NCI-H2081 treated with DMSO at 0.1 percent for 48 hours (cell line): ENCODE measurements around the gene ZNF3.
A peak's percentile ranks its signal among the peaks of the same experiment; 100 is the strongest.

Experiments used
- DNase-seq: peaks from one replicate; lab custom pipeline; 2025; lab: John Stamatoyannopoulos, UW

The ZNF3 gene

DNA sequence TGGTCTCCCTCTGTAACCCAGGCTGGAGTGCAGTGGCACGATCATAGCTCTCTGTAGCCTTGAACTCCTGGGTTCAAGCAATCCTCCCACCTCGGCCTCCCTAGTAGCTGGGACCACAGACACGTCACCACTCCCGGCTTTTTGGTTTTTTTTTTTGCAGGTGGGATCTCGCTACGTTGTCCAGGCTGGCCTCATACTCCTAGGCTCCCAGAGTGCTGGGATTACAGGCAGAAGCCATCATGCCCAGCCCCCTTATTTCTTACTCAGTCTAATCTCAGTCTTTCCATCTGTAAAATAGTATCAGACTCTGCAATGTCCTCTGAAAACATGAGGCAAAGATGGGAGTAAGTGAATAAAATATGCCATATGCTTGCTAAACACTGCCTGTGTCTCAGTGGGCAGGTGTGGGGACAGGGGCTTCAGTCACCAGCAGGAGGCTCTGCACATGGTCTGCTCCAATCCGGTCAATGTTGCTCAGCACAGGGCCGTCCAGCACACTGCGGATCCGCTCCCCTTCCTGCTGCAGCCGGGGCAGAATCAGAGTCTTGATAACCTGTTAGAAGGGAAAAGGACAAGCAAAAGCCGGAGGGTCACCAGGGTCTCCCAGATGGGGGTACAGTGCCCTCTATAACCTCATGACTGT, 28.1 kb upstream of the ZNF3 start:
- no peak for DNase-seq

DNA sequence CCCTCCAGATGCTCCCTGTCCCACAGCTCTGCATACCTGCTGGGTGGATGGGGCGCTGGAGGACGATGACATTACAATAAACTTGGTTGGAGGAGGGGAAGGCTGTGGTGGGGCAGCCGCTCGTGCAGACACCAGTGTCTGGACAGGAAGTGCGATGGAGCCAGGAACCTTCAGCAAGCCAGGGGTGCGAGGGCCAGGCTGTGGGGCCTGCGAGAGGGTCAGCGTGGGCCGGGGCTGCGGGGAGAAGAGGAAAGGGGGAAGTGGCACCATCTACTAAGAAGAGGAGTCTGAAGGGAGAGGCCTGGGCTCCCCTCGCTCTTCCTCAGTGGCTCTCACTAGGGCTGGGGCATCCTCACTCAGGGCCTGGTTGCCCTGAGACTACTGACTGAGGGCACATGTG, 26.4 kb upstream of the ZNF3 start:
- no peak for DNase-seq

DNA sequence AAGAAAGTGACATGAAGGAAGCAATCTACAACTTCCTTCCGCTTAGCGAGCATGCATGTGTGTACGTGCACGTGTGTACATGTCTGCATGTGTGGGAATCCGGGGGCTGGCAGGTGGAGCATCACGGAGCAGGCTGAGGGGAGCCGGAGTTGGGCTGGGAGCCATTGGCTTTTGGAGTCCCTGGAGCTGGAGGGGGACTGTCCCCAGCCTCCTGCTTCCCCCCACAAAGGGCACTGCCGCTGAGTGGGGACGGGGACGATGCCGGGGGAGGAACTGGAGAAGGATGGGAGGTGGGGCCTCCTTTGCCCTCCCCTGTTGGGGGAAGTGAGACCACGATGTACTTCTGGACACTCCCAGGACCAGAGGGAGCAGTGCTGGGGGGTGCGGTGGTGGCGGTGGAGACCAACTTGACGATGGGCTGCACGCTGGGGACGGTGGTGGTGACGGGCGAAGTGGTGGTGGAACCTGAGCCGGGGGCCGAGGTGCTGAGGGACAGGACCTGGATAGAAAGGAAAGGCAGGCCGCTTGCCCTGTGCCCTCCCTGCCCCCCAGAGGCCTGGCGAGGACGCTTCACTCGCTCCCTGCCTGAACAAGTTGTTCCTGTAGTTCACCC, 25.7 kb upstream of the ZNF3 start:
- no peak for DNase-seq

DNA sequence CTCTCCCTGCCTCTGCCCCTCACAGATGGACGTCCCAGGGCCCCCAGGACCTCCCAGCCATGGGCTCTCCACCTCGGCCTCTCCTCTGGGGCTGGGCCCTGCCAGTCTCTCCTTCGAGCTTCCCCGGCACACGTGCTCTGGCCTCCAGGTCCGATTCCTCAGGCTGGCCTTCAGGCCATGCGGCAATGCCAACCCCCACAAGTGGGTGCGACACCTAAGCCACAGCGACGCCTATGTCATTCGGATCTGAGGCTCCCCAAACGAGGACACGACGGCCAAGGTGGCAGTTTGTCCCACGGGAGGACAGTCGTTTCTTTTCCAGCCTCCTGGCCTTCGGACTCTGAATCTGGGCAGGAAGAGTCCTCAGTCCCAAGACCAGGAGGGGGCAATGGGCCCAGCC, 25.1 kb upstream of the ZNF3 start:
- DNase-seq, result no peak

DNA sequence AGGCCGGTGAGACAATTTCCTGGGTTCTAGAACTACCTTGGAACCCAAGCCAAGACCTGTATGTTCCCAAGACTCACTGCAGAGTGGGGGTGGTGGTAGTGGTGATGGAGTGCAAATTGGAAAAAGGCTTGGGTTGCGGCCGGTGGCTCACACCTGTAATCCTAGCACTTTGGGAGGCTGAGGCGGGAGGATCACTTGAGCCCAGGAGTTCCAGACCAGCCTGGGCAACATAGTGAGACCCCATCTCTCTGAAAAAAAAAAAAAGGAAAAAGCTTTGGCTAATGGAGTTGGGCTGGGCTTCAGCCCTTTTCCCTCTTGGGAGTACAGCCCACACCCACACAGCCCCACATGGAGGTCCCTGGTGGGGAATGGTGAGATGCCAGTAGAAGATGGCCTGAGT, 24.0 kb upstream of the ZNF3 start:
- DNase-seq, result no peak

DNA sequence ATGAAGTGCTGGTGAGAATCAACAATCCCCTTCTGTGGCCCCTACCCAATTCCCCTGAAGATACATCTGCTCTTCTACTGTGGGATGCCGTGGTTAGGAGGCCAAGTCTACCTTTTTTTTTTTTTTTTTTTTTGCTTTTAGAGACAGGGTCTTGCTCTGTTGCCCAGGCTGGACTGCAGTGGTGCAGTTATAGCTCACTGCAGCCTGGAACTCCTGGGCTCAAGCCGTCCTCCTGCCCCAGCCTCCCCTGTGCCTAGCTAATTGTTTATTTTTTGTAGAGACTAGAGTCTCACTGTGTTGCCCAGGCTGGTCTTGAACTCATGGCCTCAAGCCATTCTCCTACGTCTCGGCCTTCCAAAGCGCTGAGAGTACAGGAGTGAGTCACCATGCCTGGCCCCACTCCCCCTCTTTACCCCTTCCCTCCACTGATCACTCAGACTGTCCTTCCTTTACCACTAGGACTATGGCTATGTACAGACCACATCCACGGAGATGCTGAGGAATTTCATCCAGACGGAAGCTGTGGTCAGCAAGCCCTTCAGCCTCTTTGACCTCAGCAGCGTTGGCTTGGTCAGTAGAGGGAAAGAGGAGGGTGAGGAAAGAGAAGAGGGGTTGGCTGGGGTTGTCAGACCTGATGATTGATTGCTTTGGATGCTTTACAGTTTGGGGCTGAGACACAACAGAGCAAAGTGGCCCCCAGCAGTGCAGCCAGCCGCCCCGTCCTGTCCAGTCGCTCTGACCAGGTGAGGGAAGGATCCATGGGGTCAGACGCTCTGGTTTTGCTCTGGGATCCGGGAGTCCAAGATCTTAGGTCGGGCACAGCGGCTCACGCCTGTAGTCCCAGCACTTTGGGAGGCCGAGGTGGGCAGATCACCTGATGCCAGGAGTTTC, 21.7 kb upstream of the ZNF3 start:
- no peak for DNase-seq

DNA sequence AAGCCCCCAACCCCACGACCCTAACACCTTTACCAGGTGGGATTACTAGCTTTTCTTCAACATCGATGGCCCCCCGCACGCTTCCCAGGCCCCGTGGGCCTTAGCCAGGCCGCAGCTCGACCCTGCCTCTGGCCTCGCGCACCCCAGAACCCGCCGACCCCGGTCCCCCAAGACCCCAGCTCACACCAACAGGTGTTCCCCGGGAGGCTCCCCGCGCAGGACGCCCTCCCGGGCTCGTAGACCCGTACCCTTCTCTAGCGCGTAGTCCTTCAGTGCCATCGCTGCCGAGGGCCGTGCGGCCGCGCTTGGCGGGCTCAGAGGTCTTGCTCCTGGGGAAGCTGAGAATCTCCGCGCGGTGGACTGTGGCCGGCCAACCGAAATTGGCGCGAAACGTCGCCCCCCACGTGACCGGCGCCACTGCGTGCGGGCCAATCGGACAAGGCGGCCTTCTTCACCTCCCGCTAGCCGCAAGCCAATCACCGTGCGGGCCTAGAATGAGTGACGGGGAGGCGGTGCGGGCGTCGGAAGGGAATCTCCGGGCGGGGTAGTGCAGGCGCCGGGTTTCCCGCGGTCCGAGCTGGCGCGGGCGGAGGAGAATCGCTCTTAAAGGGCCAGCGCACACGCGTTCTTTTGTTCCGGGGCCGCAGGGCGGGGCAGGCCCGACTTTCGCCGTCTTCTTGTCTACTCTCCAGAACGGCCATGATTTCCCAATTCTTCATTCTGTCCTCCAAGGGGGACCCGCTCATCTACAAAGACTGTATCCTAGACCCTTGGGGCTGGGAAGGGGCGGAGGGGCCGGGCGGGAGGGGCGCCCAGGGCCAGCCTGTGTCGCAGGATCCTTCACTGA, 19.7 kb upstream of the ZNF3 start, which contains the start of the genes AP4M1 and MCM7:
TSS of gene AP4M1 (plus strand) at position 628 of the 847 bp plus-strand sequence. CDS start at position 700, 72 bp downstream.
TSS of gene MCM7 (minus strand) at position 382 of the 847 bp plus-strand sequence. CDS start at position 279, 103 bp downstream.
- peak; percentile 96 for DNase-seq

DNA sequence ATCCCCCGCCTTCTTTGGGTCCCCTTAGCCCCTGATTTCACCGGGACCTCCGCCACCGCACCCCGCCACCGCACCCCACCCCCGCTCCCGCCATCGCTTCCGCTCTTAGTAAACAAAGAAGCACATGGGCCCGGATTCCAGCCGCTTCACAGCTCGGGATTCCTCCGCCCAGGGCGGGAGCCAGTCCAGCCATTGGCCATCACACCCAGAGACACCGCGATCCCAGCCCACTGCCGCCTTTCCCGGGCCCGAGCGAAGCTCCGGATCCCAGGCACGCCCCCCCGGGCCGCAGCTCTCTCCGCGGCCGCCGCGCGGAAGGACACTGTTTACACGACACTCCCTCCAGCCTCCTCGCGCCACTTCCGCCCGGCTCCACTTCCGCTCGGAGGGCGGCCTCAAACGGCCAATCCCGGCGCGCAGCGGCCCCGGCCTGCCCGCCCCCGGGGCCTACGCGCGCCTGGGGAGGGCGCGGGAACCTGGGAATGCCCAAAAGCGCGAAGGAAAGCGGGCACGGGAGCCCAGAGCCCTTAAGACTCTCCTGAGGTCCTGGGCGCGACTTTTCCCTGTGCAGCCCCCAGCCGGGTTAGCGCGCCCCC, 19.0 kb upstream of the ZNF3 start:
- peak; percentile 91 for DNase-seq

DNA sequence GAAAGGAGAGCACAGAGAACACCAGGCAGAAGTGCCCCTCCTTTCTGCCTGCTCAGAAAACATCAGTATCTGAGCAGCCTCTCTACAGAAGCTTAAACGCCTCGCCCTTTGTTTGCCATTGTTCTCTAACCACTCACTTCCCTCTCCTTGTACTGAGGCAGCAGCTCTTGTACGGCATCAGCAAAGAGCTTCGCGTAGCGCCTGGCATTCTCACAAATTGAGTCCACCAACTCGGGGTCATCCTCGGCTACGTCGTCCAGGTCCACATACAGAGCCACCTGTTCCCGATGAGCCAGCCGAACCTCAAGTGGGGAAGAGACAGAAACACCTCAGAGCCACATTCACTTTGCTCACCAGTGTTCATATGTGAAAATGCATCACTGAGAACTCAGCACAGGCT, 17.9 kb upstream of the ZNF3 start:
- DNase-seq, result no peak

DNA sequence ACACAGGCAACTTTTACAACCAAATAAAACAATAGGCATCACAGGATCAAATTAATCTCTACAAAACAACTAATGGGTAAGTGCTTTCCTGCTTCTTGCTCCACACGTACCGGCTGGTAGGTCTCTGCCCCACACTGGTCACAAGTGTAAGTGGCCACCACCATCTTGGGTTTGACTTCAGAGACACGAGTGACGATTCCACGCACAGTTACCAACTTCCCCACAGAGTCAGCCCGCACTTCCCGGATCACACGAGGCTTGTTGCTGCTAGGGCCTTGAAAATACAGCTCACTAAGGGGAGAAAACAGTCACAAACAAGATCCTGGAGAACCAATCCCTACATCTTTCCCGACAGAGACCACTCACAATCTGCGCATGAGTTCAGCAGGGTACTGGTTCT, 17.4 kb upstream of the ZNF3 start:
- DNase-seq, result no peak

DNA sequence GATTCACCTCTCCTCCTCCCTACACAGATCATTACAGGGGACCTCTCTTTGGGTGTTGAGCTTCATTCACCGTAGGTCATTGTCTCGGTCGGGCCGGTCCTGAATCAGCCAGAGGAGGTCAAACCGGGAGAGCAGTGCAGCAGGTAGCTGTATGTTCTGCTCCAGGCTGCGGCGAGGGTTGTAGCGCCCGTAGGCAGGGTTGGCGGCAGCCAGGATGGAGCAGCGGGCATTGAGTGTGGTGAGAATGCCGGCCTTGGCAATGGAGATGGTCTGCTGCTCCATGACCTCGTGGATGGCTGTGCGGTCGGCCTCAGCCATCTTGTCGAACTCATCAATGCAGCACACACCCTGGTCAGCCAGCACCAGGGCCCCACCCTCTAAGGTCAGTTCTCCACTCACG, 14.2 kb upstream of the ZNF3 start:
- no peak for DNase-seq

DNA sequence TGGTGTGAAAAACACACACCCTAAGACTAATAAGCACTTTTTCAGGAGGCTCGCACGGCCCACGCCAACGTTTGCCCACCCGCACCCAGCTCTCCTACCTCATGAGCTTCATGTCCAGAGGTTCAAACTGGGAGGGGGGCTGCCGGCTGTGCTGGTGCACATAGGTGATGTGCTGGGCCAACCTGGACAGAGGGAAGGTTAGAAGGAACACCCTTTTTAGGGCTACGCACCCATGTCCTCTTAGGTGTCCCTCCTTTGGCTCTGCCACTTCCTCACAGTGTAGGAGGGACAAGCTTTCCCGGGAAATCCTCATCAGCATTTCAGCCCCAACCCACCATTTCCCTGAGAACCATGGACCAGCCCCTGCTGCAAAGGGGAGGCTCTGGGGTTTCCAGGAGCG, 13.8 kb upstream of the ZNF3 start:
- DNase-seq, result no peak

DNA sequence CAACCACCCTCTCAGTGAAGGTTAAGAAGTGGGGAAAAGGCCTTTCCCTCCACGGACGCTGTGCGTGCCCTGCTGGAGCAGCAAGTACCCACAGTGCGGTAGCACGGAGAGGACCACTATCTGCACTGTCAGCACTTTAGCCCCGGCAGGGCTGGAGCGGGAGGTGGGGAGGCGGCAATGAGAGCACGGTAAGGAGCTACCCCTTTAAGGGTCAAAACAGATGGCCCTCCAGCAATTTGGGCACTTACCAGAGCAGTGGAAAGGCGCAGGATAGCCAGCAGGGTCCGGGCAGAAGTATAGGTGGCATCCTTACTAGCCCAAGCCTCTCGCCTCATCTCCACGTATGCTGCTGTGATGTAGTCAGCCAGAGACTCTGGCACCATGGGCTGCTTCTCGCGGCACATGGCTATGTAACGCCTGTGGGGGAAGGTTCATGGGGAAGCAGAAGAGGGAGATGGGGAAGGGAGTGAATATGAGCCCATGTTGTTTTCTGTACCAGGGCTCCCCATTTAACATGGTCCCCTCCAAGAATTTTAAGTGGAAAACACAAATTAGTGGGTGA, 12.5 kb upstream of the ZNF3 start:
- DNase-seq, result no peak

DNA sequence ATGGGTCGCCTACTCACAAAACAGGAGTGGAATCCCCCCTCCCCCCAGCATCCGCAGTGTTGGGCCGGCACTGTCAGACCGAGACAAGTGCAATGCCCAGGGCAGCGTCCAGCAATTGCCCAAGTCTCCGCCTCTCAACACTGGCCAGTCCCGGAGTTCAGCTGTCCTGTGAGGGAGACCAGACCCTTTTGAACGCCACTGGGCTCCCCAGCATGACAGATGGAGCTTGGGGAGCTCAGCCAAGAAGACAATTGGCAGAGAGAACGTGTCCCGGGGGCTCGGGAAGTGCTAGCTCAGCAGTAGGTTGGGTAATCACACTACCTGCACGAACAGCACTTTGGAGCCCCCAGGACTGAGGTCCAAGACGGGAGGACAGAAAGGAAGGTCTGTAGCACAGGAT, 12.0 kb upstream of the ZNF3 start:
- DNase-seq, result no peak

DNA sequence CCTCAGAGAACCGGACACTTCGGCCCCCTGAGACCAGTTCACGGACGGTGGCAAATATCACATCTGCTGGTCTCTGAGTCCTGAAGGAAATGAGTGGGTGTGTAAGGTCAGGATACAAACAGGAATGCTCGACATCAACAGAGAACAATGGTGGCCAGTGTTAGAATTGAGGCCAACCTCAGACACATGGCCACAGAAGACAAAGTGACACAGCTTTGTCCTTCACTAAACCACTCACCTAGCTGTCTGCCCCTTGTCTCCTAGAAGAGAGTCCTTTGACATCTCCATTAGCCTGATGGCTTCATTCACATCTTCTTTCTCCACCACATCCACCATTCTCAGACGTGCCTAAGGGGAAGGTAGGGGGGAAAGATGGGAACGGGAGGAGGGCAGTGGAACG, 11.5 kb upstream of the ZNF3 start:
- DNase-seq, result no peak

DNA sequence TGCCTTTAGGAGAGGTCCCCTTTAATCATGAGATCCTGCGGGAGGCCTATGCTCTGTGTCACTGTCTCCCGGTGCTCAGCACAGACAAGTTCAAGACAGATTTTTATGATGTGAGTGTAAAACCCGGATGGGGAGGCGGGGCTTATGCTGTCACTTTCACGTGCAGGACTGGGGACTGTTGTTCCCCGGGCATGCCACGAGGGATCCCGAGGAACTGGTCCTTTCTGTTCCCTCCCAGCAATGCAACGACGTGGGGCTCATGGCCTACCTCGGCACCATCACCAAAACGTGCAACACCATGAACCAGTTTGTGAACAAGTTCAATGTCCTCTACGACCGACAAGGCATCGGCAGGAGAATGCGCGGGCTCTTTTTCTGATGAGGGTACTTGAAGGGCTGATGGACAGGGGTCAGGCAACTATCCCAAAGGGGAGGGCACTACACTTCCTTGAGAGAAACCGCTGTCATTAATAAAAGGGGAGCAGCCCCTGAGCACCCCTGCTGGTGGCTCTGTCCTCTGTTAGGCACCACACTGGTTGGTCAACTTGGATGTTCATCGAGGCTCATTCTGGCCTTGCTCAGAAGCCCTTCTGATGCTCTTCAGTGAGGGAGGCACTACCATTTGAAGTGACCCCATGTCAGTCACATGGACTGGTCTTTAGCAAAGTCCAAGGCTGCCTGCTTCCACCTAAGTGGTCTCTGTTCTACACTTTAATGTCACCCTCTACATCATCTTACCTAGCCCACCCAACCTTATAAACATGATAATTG, 10.1 kb upstream of the ZNF3 start:
- no peak for DNase-seq

DNA sequence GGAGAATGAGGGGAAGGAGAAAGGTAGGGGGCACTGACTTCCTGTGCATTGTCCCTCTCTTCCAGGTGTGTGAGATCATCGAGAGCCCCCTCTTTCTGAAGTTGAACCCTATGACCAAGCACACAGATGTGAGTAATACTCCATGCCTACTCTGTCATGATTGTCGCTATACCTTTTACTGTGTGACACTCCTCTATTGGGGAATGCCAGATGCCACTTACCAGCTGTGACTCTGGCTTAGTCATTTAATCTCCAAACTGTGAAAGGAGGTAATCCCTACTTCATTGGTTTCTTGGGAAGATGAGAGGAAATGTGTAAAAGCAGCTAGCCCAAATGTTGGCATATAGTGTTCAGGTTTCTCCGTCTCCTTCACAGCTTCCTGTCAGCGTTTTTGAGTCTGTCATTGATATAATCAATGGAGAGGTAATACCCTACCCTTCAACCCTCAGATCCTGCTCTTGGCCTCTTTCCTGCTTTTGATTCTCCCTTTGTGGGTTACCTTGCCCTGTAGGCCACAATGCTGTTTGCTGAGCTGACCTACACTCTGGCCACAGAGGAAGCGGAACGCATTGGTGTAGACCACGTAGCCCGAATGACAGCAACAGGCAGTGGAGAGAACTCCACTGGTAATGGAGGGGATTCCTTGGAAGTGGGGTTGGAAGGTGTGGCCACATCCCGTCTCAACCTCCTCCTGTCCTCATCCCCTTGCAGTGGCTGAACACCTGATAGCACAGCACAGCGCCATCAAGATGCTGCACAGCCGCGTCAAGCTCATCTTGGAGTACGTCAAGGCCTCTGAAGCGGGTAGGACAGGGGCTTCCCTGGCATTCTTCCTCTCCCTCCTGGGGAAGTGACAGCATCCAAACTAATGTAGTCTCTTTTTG, 9.2 kb upstream of the ZNF3 start:
- DNase-seq, result no peak

DNA sequence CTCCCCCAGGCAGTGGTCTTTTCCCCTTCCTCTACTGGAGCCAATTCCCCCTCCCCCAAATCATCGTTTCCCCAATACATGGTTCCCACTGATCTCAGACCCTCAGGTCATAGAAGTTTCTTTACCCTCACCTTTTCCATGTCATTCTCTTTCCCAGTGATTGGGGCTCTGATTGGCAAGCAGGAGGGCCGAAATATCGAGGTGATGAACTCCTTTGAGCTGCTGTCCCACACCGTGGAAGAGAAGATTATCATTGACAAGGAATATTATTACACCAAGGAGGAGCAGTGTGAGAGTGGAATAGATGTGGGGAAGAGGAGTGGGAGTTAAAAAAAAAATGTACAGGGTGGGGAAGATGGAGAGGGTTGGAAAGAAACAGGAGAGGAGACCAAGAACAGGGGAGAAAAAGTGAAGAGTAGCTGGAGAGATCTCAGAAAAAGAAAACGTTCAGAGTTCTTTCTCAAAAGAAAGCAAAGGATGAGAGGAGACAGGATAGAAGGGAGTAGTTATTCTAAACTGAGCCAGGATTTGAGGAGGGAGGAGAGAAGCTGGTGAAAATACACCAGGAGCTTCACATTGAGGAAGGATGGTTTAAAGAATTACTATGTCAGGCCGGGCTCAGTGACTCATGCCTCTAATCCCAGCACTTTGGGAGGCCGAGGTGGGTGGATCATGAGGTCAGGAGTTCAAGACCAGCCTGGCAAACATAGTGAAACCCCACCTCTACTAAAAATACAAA, 8.1 kb upstream of the ZNF3 start:
- no peak for DNase-seq
